Spleen (tissue), 11 donors: ENCODE measurements around the gene TGM4. TPM values are rescaled to one million over a fixed set of nuclear protein-coding genes. Genes with fewer than 3 reads are reported as not detected.

Experiments
- DNase-seq: peaks from one replicate; pipeline ENCODE4 v3.0.0-alpha.2; 2020
- H3K27ac ChIP-seq, 8 donors: fragments of 200-600 bp; sonication (generic) in 7 of 8; 1 replicate in 4 of 8; 2 replicates in 4 of 8; pipeline versions ENCODE4 v1.5.0 to v1.8.0; 2016 to 2021; ENCODE audit warnings: inconsistent platforms in 4 of 8, mild to moderate bottlenecking in 4 of 8, moderate library complexity in 1 of 8
- H3K27me3 ChIP-seq, 7 donors: fragments of 200-600 bp; sonication (generic) in 6 of 7; replicated peaks in 1 of 7; 1 replicate in 4 of 7; 2 replicates in 3 of 7; pipeline versions ENCODE4 v1.5.0 to v1.8.0; 2016 to 2021; ENCODE audit warnings: inconsistent platforms in 3 of 7, mild to moderate bottlenecking in 1 of 7
- H3K36me3 ChIP-seq, 6 donors: fragments of 200-600 bp; sonication (generic) in 5 of 6; 1 replicate in 4 of 6; 2 replicates in 2 of 6; pipeline versions ENCODE4 v1.5.0 to v1.8.0; 2016 to 2021; ENCODE audit warnings: inconsistent platforms in 2 of 6
- H3K4me1 ChIP-seq, 6 donors: fragments of 200-600 bp; sonication (generic) in 5 of 6; 1 replicate in 3 of 6; 2 replicates in 3 of 6; pipeline versions ENCODE4 v1.5.0 to v1.8.0; 2016 to 2021; ENCODE audit warnings: inconsistent platforms in 3 of 6
- H3K4me3 ChIP-seq, 8 donors: fragments of 200-600 bp; sonication (generic) in 7 of 8; 1 replicate in 4 of 8; 2 replicates in 4 of 8; pipeline versions ENCODE4 v1.5.0 to v1.8.0; 2016 to 2021; ENCODE audit warnings: inconsistent platforms in 4 of 8, mild to moderate bottlenecking in 4 of 8, moderate library complexity in 2 of 8
- H3K9me3 ChIP-seq, 8 donors: fragments of 200-600 bp; sonication (generic) in 7 of 8; 1 replicate in 4 of 8; 2 replicates in 4 of 8; pipeline versions ENCODE4 v1.5.0 to v1.8.0; 2016 to 2021; ENCODE audit warnings: inconsistent platforms in 4 of 8
- CTCF ChIP-seq, 11 experiments: fragments of 200-600 bp in 7 of 11; fragments of 450-650 bp in 4 of 11; sonication (generic) in 4 of 11; IDR thresholded peaks in 8 of 11; conservative IDR thresholded peaks in 3 of 11; 1 replicate in 7 of 11; 2 replicates in 4 of 11; pipeline versions ENCODE4 v1.4.0 to v1.8.0; 2016 to 2021; ENCODE audit warnings: antibody characterized with exemption in 11 of 11, inconsistent platforms in 4 of 11, mild to moderate bottlenecking in 1 of 11
- POLR2A ChIP-seq, 3 donors: fragments of 450-650 bp; IDR thresholded peaks; one replicate each; pipeline ENCODE4 v1.5.1; 2017; ENCODE audit warnings: antibody characterized with exemption in 3 of 3, mild to moderate bottlenecking in 1 of 3
- POLR2AphosphoS5 ChIP-seq, 3 donors: sonication (generic); formaldehyde crosslinking; IDR thresholded peaks; one replicate each; pipeline ENCODE4 v1.5.1; 2017; ENCODE audit warnings: antibody characterized with exemption in 3 of 3
- WGBS, 5 donors: extraction: QIAGEN DNeasy Blood & Tissue Kit in 3 of 5; methylation state at CpG; one replicate each; pipeline versions ENCODE4 v1.1.5 to v1.1.7; 2013 to 2018; 5-methylcytosine and 5-hydroxymethylcytosine counted together
- intact Hi-C: fragments of 100-400 bp; cut with DNase I; formaldehyde crosslinking; loops from one replicate; pipeline ENCODE4 v1.15.0; 2023; ENCODE audit warnings: low total_unique reads
- polyA plus RNA-seq, 3 donors: library from polyadenylated mRNA; stranded (reverse); fragments of 200-250 nt; gene quantifications; one replicate each; pipeline ENCODE4 v1.2.1, GENCODE V29; 2013
- total RNA-seq, 7 donors: library from RNA; depleted of rRNA in 3 of 7; stranded (reverse); fragments of >200 nt in 3 of 7; fragmentation: NEBNext Ultra II Directional in 4 of 7; extraction: Animal tissue kit (Norgen Biotek cat#: 25700) in 4 of 7; gene quantifications; one replicate each; pipeline versions ENCODE4 v1.1.0 to v1.2.1, GENCODE V29; 2016 to 2021
- donor health status: healthy with polysubstance abuse.
- donor health status: DM: no; HTN: no; CAD: no; lungs with moderate emphysema.
- donor health status: DM: no; HTN: no; CAD: no.
- donor health status: Bipolar disorder and iron deficiency.
- donor health status: healthy.
- donor health status: DM: no; HTN: no; CAD: no.
- donor health status: DM: yes; HTN: yes; CAD: no.

TGM4 gene
- total and polyA plus RNA-seq, 10 donors, result not detected

DNA sequence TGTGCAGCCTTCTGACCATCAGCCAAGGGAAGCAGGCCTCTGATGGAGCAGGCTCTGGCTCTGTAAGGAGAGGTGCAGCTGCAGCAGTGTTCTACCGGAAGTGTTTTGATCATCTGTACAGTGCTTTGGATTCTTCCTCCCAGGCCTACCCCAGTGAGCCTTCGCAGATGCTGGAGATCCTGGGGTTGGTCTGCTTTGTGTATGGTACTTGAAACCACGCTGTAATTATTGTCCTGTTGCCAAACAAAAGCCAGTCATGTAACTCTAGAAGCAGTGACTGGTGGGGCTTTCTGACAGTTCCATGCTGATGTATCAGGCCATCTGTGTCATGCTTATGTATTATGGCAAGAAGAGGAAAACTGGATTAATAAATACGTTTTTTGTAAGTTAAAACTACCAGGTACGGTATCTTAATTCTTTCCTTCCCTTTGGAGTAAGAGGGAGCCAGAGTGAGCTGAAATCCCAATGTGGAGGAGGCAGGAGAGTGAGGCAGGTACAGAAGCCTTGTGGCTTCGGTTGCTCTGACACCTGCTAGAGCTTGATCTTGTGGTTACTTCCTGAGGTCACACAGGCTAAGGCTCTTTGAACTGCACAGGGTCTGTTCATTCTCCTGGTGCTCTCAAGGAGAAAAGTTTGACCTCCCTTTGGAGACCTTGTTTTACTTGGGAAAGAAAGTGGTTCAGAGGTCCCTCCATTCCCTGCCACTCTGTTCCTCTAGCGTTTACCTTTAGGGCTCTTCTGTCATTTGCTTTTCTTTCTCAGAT, 9.0 kb upstream of the TGM4 start:
- peaks cover 0 to 7% (median 0%) of the 10 kb centered on the region in 6 donors for H3K36me3 ChIP-seq
- peaks cover 5 to 49% (median 24%) of the 10 kb centered on the region in 6 donors for H3K4me1 ChIP-seq
- no peak overlapping the region for H3K27ac ChIP-seq
- no peak for TF ChIP-seq POLR2AphosphoS5 (IDR thresholded peaks at IDR 0.05)
- no peak for TF ChIP-seq CTCF (IDR thresholded peaks at IDR 0.05 in 8 of 11, conservative IDR thresholded peaks at IDR 0.05 in 3 of 11)
- TF ChIP-seq POLR2A (IDR thresholded peaks at IDR 0.05), result no peak
- H3K4me3 ChIP-seq, result no peak overlapping the region
- intact Hi-C loops, result no loop called here
- no peaks in the 10 kb centered on the region for H3K27me3 ChIP-seq
- no peaks in the 10 kb centered on the region for H3K9me3 ChIP-seq
- WGBS, 5 donors, result 77 to 92% (median 82%) methylated on average over 4 to 7 of the region's 7 CpGs
- DNase-seq, result no peak

DNA sequence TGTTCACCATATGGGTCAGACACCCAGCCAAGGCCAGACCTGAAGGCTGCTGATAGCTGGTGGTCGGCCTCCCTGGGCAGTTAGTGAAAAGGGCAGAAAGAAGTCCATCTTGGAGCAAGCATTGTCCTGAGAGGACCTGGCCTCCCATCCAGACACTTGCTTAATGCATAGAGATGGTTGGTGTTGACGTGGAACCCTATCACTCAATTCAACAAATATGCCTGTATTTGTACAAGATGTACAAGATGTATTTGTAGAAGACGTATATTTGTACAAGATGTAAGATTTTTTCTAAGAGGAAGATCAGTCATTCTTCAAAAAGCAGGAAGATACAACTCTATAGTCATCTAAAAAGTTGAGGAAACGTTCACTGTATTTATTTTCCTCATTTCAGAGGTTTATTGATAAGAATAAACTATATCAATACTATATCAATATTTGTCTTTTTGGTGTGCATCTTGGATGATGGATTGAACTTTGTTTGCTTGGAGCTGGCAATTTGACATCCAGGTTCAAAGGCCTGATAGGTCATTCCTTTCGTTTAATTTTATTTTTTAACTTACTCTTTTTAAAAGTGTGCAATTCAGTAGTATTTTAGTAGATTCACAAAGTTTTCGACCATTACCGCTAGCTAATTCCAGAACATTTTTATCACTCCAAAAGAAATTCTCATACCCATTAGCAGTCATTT, 6.8 kb upstream of the TGM4 start:
- DNase-seq, result no peak
- H3K4me3 ChIP-seq, result no peak overlapping the region
- no peaks in the 10 kb centered on the region for H3K27me3 ChIP-seq
- intact Hi-C loops, result no loop called here
- 95 to 98% (median 95%) methylated on average over 7 of the region's 7 CpGs for WGBS, 5 donors
- TF ChIP-seq CTCF (IDR thresholded peaks at IDR 0.05 in 8 of 11, conservative IDR thresholded peaks at IDR 0.05 in 3 of 11), result no peak
- TF ChIP-seq POLR2A (IDR thresholded peaks at IDR 0.05), result no peak
- no peak for TF ChIP-seq POLR2AphosphoS5 (IDR thresholded peaks at IDR 0.05)
- peaks cover 0 to 7% (median 0%) of the 10 kb centered on the region in 6 donors for H3K36me3 ChIP-seq
- H3K4me1 ChIP-seq, result peaks cover 2 to 37% (median 14%) of the 10 kb centered on the region in 6 donors
- no peaks in the 10 kb centered on the region for H3K9me3 ChIP-seq
- no peak overlapping the region for H3K27ac ChIP-seq

DNA sequence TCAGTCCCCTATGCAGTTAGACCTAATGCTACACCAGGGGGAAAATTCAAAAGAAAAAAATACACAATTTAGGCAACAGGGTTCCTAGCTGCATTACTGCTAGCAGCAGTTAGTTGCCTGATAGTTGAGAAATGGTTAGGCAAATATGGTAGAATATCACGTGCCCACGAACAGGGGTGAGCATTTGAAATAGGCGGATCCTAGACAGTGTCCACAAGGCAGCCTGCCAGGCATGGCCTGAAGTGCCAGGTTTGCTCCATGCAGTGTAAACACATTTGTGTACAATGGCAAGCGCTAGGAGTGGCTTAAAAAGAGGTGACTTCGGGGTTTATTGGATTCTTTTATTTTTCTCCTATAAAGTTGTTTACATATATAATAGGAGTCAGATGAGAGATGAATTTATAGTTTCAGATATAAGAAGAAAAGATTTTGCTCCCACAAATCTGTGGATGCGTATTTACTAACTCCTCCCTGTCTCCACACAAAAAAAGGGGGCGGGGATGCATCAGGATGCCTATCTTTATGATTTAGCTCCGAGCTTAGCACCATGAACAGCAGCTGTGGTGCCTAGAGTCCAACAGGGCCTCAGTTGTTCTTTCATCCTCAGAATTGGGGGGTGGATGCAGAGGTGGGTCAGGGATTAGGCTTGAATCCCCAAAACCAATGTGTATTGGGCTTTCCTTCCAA, 3.9 kb upstream of the TGM4 start:
- 79 to 95% (median 88%) methylated on average over 8 of the region's 8 CpGs for WGBS, 5 donors

More for the DNA sequence above, 3.9 kb upstream of the TGM4 start:
- H3K36me3 ChIP-seq, result peaks cover 0 to 2% (median 0%) of the 10 kb centered on the region in 6 donors
- no peak overlapping the region for H3K27ac ChIP-seq
- peaks cover 0 to 8% (median 2%) of the 10 kb centered on the region in 6 donors for H3K4me1 ChIP-seq
- no peak overlapping the region for H3K4me3 ChIP-seq
- DNase-seq, result no peak
- intact Hi-C loops, result no loop called here
- no peaks in the 10 kb centered on the region for H3K27me3 ChIP-seq
- no peak for TF ChIP-seq POLR2AphosphoS5 (IDR thresholded peaks at IDR 0.05)
- TF ChIP-seq POLR2A (IDR thresholded peaks at IDR 0.05), result no peak
- no peak for TF ChIP-seq CTCF (IDR thresholded peaks at IDR 0.05 in 8 of 11, conservative IDR thresholded peaks at IDR 0.05 in 3 of 11)
- H3K9me3 ChIP-seq, result no peaks in the 10 kb centered on the region
